Activated naive CD8-positive, alpha-beta T cell (primary cell): Measurements from ENCODE around the gene FICD.
A peak's percentile ranks its signal among the peaks of the same experiment; 100 is the strongest.

ENCODE experiments used
- H3K27ac Mint-ChIP-seq: one replicate; pipeline ENCODE4 v1.8.0; 2021; ENCODE audit warnings: mixed read lengths
- H3K27me3 Mint-ChIP-seq: one replicate; pipeline ENCODE4 v1.8.0; 2021; ENCODE audit warnings: mixed read lengths
- H3K36me3 Mint-ChIP-seq: one replicate; pipeline ENCODE4 v1.8.0; 2021; ENCODE audit warnings: mixed read lengths
- H3K4me1 Mint-ChIP-seq: one replicate; pipeline ENCODE4 v1.8.0; 2021; ENCODE audit warnings: low read depth, mixed read lengths
- H3K4me3 Mint-ChIP-seq: one replicate; pipeline ENCODE4 v1.8.0; 2021; ENCODE audit warnings: mild to moderate bottlenecking, mixed read lengths
- H3K9me3 Mint-ChIP-seq: one replicate; pipeline ENCODE4 v1.8.0; 2021; ENCODE audit warnings: low read depth, mixed read lengths

FICD gene

GRCh38 chr12:108516511-108517275, 1.6 kb downstream of the FICD start:
- Mint-ChIP-seq H3K36me3 (peaks cover 2% of the 10 kb centered on the region), H3K4me3 (peak overlapping the region; percentile 96), H3K27me3 (no peaks in the 10 kb centered on the region), H3K27ac (peak overlapping the region; percentile 89), H3K9me3 (no peaks in the 10 kb centered on the region), H3K4me1 (peaks cover 20% of the 10 kb centered on the region)

GRCh38 chr12:108517288-108518100, 2.4 kb downstream of the FICD start:
- Mint-ChIP-seq H3K4me1 (peaks cover 15% of the 10 kb centered on the region), H3K36me3 (peaks cover 2% of the 10 kb centered on the region), H3K27me3 (no peaks in the 10 kb centered on the region), H3K4me3 (no peak overlapping the region), H3K9me3 (no peaks in the 10 kb centered on the region), H3K27ac (no peak overlapping the region)

- no peaks in the 10 kb centered on the region for H3K9me3 Mint-ChIP-seq
- H3K27ac Mint-ChIP-seq, result no peak overlapping the region
- H3K27me3 Mint-ChIP-seq, result no peaks in the 10 kb centered on the region
- peaks cover 2% of the 10 kb centered on the region for H3K36me3 Mint-ChIP-seq
- H3K4me3 Mint-ChIP-seq, result no peak overlapping the region
- peaks cover 15% of the 10 kb centered on the region for H3K4me1 Mint-ChIP-seq
These were observed 3.1 kb downstream of the FICD start for GRCh38 chr12:108518101-108518715.

- no peak overlapping the region for H3K27ac Mint-ChIP-seq
- H3K27me3 Mint-ChIP-seq, result no peaks in the 10 kb centered on the region
- H3K4me3 Mint-ChIP-seq, result no peak overlapping the region
- H3K9me3 Mint-ChIP-seq, result no peaks in the 10 kb centered on the region
- peaks cover 2% of the 10 kb centered on the region for H3K36me3 Mint-ChIP-seq
- H3K4me1 Mint-ChIP-seq, result peaks cover 15% of the 10 kb centered on the region
These were observed 3.8 kb downstream of the FICD start for GRCh38 chr12:108518716-108519496.

- Mint-ChIP-seq H3K27me3 (no peaks in the 10 kb centered on the region), H3K4me1 (peaks cover 15% of the 10 kb centered on the region), H3K27ac (peak overlapping the region; percentile 43), H3K36me3 (peaks cover 2% of the 10 kb centered on the region), H3K4me3 (no peak overlapping the region), H3K9me3 (no peaks in the 10 kb centered on the region)
These were observed 4.5 kb downstream of the FICD start for GRCh38 chr12:108519558-108519957.

GRCh38 chr12:108523365-108523764, 8.3 kb downstream of the FICD start:
- no peaks in the 10 kb centered on the region for H3K9me3 Mint-ChIP-seq
- peaks cover 3% of the 10 kb centered on the region for H3K4me1 Mint-ChIP-seq
- H3K27me3 Mint-ChIP-seq, result no peaks in the 10 kb centered on the region
- H3K36me3 Mint-ChIP-seq, result peaks cover 2% of the 10 kb centered on the region
- H3K4me3 Mint-ChIP-seq, result no peak overlapping the region
- H3K27ac Mint-ChIP-seq, result no peak overlapping the region

GRCh38 chr12:108525681-108526080, 10.6 kb downstream of the FICD start:
- Mint-ChIP-seq H3K4me3 (no peak overlapping the region), H3K36me3 (peaks cover 3% of the 10 kb centered on the region)

GRCh38 chr12:108526482-108527165, 11.5 kb downstream of the FICD start:
- no peaks in the 10 kb centered on the region for H3K4me1 Mint-ChIP-seq
- H3K27me3 Mint-ChIP-seq, result no peaks in the 10 kb centered on the region
- H3K4me3 Mint-ChIP-seq, result no peak overlapping the region

More at GRCh38 chr12:108525681-108526080, 10.6 kb downstream of the FICD start:
- H3K27me3 Mint-ChIP-seq, result no peaks in the 10 kb centered on the region
- no peaks in the 10 kb centered on the region for H3K4me1 Mint-ChIP-seq
- no peaks in the 10 kb centered on the region for H3K9me3 Mint-ChIP-seq
- peak overlapping the region; percentile 34 for H3K27ac Mint-ChIP-seq

GRCh38 chr12:108527166-108527496, 12.1 kb downstream of the FICD start:
- Mint-ChIP-seq H3K27ac (peak overlapping the region; percentile 41), H3K36me3 (peaks cover 3% of the 10 kb centered on the region), H3K9me3 (no peaks in the 10 kb centered on the region), H3K4me1 (no peaks in the 10 kb centered on the region), H3K4me3 (no peak overlapping the region), H3K27me3 (no peaks in the 10 kb centered on the region)

More at GRCh38 chr12:108526482-108527165, 11.5 kb downstream of the FICD start:
- no peaks in the 10 kb centered on the region for H3K9me3 Mint-ChIP-seq
- H3K36me3 Mint-ChIP-seq, result peaks cover 3% of the 10 kb centered on the region
- peak overlapping the region; percentile 41 for H3K27ac Mint-ChIP-seq

- no peak overlapping the region for H3K27ac Mint-ChIP-seq
These were observed 15.1 kb downstream of the FICD start for GRCh38 chr12:108530161-108530560.

GRCh38 chr12:108531929-108532848, 17.1 kb downstream of the FICD start:
- H3K36me3 Mint-ChIP-seq, result peaks cover 3% of the 10 kb centered on the region
- H3K27me3 Mint-ChIP-seq, result no peaks in the 10 kb centered on the region
- H3K4me3 Mint-ChIP-seq, result no peak overlapping the region
- no peaks in the 10 kb centered on the region for H3K4me1 Mint-ChIP-seq
- H3K27ac Mint-ChIP-seq, result peak overlapping the region; percentile 46
- H3K9me3 Mint-ChIP-seq, result no peaks in the 10 kb centered on the region

More at GRCh38 chr12:108530161-108530560, 15.1 kb downstream of the FICD start:
- H3K36me3 Mint-ChIP-seq, result peaks cover 3% of the 10 kb centered on the region
- no peaks in the 10 kb centered on the region for H3K4me1 Mint-ChIP-seq
- H3K4me3 Mint-ChIP-seq, result no peak overlapping the region
- H3K9me3 Mint-ChIP-seq, result no peaks in the 10 kb centered on the region
- H3K27me3 Mint-ChIP-seq, result no peaks in the 10 kb centered on the region

- no peak overlapping the region for H3K4me3 Mint-ChIP-seq
- peaks cover 3% of the 10 kb centered on the region for H3K36me3 Mint-ChIP-seq
- H3K9me3 Mint-ChIP-seq, result no peaks in the 10 kb centered on the region
- H3K4me1 Mint-ChIP-seq, result peaks cover 14% of the 10 kb centered on the region
- no peaks in the 10 kb centered on the region for H3K27me3 Mint-ChIP-seq
- peak overlapping the region; percentile 30 for H3K27ac Mint-ChIP-seq
These were observed 23.1 kb downstream of the FICD start for GRCh38 chr12:108538146-108538545.

- H3K36me3 Mint-ChIP-seq, result peaks cover 3% of the 10 kb centered on the region
These were observed 23.6 kb downstream of the FICD start for GRCh38 chr12:108538616-108539195.

More at GRCh38 chr12:108538616-108539195, 23.6 kb downstream of the FICD start:
- no peaks in the 10 kb centered on the region for H3K9me3 Mint-ChIP-seq
- no peaks in the 10 kb centered on the region for H3K27me3 Mint-ChIP-seq
- H3K4me3 Mint-ChIP-seq, result no peak overlapping the region
- no peak overlapping the region for H3K27ac Mint-ChIP-seq
- peaks cover 16% of the 10 kb centered on the region for H3K4me1 Mint-ChIP-seq
